Lung (tissue), 12 donors: ENCODE results near the gene PGAP2. TPM values are rescaled to one million over a fixed set of nuclear protein-coding genes. Genes with fewer than 3 reads are reported as not detected.
"Not testable (repeated sequence)": the region's sequence is repeated elsewhere in the genome, so short reads cannot be mapped to it uniquely, and the experiment has no call there.

ENCODE experiments used
- ATAC-seq: fragments of 200-7000 bp; cut with Tn5 transposase; one replicate; pipeline ENCODE4 v1.9.1; 2020; ENCODE audit warnings: moderate number of reproducible peaks; ENCODE audit not compliant: insufficient read depth, low FRiP score
- DNase-seq, 3 donors: peaks; one replicate each; pipeline ENCODE4 v3.0.0-alpha.2; 2013 to 2017
- H3K27ac ChIP-seq, 2 donors: one replicate each; pipeline ENCODE4 v1.5.1; 2013; ENCODE audit warnings: mild to moderate bottlenecking in 2 of 2, moderate library complexity in 2 of 2, control low read depth in 1 of 2, inconsistent platforms in 1 of 2, low read depth in 1 of 2, low read length in 1 of 2
- H3K27me3 ChIP-seq, 3 donors: one replicate each; pipeline ENCODE4 v1.5.1; 2013; ENCODE audit warnings: low read length in 2 of 3; ENCODE audit not compliant: control insufficient read depth in 3 of 3, insufficient read depth in 3 of 3
- H3K36me3 ChIP-seq, 4 donors: one replicate each; pipeline ENCODE4 v1.5.1; 2013; ENCODE audit warnings: low read length in 4 of 4, mild to moderate bottlenecking in 1 of 4, moderate library complexity in 1 of 4; ENCODE audit not compliant: control insufficient read depth in 4 of 4, insufficient read depth in 4 of 4
- H3K4me1 ChIP-seq, 5 donors: one replicate each; pipeline ENCODE4 v1.5.1; 2013; ENCODE audit warnings: low read length in 5 of 5, mild to moderate bottlenecking in 2 of 5, moderate library complexity in 1 of 5; ENCODE audit not compliant: control insufficient read depth in 5 of 5, insufficient read depth in 5 of 5
- H3K4me3 ChIP-seq: one replicate; pipeline ENCODE4 v1.5.1; 2013; ENCODE audit warnings: mild to moderate bottlenecking, control low read depth, moderate library complexity
- H3K9ac ChIP-seq, 2 donors: one replicate each; pipeline ENCODE4 v1.5.1; 2013; ENCODE audit warnings: low read length in 2 of 2, control low read depth in 1 of 2; ENCODE audit not compliant: insufficient read depth in 1 of 2
- H3K9me3 ChIP-seq, 4 donors: one replicate each; pipeline ENCODE4 v1.5.1; 2013; ENCODE audit warnings: low read length in 3 of 4, mild to moderate bottlenecking in 1 of 4, moderate library complexity in 1 of 4; ENCODE audit not compliant: control insufficient read depth in 4 of 4, insufficient read depth in 3 of 4
- WGBS, 2 donors: extraction: QIAGEN DNeasy Blood & Tissue Kit; methylation state at CpG; one replicate each; pipeline ENCODE4 v1.1.7; 2013; 5-methylcytosine and 5-hydroxymethylcytosine counted together
- polyA plus RNA-seq, 2 donors: library from polyadenylated mRNA; stranded (reverse); fragments of 200-250 nt; gene quantifications; one replicate each; pipeline ENCODE4 v1.2.1, GENCODE V29; 2013
- total RNA-seq, 2 donors: library from RNA; depleted of rRNA in 1 of 2; stranded (reverse); fragments of >200 nt in 1 of 2; gene quantifications; one replicate each; pipeline ENCODE4 v1.2.1, GENCODE V29; 2014 to 2021
- TF ChIP-seq, protein P1 (sequence below): IDR thresholded peaks from 2 replicates; pipeline ENCODE4 v1.5.1; 2012; ENCODE audit warnings: mild to moderate bottlenecking; ENCODE audit errors: control extremely low read depth, extremely low read depth
- donor health status: control.
- donor health status: control.
- donor health status: Bipolar disorder and iron deficiency.
- donor health status: healthy.
- donor health status: DM: yes; HTN: yes; CAD: no.

The PGAP2 gene
- total and polyA plus RNA-seq, 4 donors = 17.5 to 23.6 (median 20.9) TPM

DNA sequence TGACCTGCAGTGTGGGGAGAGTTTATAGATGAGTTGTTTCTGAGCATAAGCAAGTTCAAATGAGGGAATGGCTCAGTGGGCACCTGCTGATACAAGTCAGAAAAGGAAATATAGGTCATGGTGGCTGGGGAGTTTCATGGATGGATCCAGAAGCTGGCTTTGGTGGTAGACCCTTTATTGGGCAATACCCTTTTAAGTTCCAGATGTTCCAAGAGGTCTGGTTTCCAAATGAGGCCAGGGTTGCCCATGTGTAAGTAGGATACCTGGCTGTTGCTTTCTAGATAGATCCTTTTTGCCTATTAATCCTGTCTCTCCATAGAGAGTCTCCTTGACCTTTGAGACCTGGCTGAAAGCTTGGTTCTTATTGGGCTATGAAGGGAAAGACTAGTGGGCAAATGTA is 49.3 kb downstream of the PGAP2 start:
- no peaks in the 10 kb centered on the region for H3K27me3 ChIP-seq
- no peak overlapping the region for H3K4me3 ChIP-seq
- H3K36me3 ChIP-seq = no peaks in the 10 kb centered on the region
- TF ChIP-seq, protein P1, sequence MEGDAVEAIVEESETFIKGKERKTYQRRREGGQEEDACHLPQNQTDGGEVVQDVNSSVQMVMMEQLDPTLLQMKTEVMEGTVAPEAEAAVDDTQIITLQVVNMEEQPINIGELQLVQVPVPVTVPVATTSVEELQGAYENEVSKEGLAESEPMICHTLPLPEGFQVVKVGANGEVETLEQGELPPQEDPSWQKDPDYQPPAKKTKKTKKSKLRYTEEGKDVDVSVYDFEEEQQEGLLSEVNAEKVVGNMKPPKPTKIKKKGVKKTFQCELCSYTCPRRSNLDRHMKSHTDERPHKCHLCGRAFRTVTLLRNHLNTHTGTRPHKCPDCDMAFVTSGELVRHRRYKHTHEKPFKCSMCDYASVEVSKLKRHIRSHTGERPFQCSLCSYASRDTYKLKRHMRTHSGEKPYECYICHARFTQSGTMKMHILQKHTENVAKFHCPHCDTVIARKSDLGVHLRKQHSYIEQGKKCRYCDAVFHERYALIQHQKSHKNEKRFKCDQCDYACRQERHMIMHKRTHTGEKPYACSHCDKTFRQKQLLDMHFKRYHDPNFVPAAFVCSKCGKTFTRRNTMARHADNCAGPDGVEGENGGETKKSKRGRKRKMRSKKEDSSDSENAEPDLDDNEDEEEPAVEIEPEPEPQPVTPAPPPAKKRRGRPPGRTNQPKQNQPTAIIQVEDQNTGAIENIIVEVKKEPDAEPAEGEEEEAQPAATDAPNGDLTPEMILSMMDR = no peak
- no peaks in the 10 kb centered on the region for H3K9me3 ChIP-seq
- H3K27ac ChIP-seq = no peak overlapping the region
- no peak for ATAC-seq
- no peak overlapping the region for H3K9ac ChIP-seq
- H3K4me1 ChIP-seq = peaks cover 4 to 50% (median 29%) of the 10 kb centered on the region in 5 donors
- DNase-seq = no peak

DNA sequence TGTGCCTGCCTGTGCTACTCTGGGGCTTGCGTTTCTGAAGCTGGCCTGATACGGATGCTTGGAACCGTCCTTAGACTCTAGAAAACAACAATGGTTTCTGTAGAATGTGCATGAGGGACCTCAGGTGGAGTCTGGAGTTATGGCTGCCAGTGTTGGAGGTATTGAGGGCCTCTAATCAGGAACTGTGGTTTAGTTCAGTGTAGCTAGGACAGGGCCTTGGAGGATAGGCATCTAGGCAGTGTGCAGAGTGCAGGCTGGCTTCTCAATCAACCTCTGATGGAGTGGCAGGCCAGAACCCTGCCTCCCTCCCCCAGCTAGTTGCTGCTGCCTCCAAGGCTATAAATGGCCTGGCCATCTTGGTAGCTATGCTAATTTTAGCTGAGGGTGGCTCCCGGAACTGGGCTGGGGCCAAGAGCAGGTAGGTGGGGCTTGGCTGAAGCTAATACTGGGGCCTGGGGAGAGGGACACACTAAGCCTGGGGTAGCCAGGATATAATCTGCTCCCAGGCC is 51.1 kb downstream of the PGAP2 start:
- Histone ChIP-seq H3K36me3 (no peaks in the 10 kb centered on the region), H3K27me3 (no peaks in the 10 kb centered on the region), H3K4me3 (no peak overlapping the region), H3K9ac (no peak overlapping the region), H3K9me3 (no peaks in the 10 kb centered on the region), H3K27ac (peak overlapping the region; percentile 17 to 34), H3K4me1 (peaks cover 4 to 47% (median 26%) of the 10 kb centered on the region in 5 donors)
- TF ChIP-seq, protein P1 = no peak
- DNase-seq (no peak), ATAC-seq (no peak)
- WGBS, 2 donors = 74 to 76% methylated on average over 4 of the region's 4 CpGs

DNA sequence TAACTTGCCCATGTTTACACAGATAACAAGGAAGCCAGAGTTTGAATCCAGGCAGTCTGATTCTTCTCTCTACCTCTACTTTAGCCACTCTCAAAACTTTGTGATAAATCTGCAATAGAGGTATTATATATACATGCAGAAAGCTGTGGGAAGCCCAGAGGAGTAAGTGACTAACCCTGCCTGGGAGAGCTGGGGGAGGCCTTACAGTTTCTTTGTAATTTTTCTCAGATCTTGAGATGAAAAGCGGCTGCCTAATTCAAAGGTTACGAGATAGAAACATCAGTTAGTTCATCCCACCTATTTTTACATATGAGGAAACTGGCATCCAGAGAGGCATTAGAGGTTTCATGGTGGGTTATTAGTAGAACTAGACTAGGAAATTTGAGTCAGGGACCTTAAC is 52.0 kb downstream of the PGAP2 start:
- H3K4me1 ChIP-seq = peaks cover 4 to 47% (median 22%) of the 10 kb centered on the region in 5 donors
- ATAC-seq (no peak), DNase-seq (no peak)
- TF ChIP-seq, protein P1 = no peak
- no peaks in the 10 kb centered on the region for H3K36me3 ChIP-seq
- H3K9ac ChIP-seq = no peak overlapping the region
- WGBS, 2 donors = 89 to 91% methylated on average over 2 of the region's 2 CpGs
- H3K9me3 ChIP-seq = no peaks in the 10 kb centered on the region
- no peaks in the 10 kb centered on the region for H3K27me3 ChIP-seq
- no peak overlapping the region for H3K27ac ChIP-seq
- no peak overlapping the region for H3K4me3 ChIP-seq

DNA sequence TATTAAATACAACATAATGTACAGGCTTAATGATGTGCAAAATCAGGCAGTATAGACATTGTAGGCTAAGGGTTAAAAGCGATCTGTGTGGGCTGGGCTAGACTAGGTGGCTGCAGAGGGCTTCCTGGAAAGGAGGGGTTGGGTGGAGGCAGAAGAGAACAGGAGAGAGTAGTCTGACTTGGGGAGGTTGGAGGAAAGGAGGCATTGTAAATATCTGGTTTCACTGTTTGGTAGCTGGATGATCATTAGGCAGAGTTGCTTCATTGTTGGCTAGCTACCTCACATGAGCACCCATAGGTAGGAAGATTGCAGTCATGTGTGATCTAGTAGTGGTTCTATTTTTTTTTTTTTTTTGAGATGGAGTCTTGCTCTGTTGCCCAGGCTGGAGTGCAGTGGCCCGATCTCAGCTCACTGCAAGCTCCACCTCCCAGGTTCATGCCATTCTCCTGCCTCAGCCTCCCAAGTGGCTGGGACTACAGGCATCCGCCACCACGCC is 52.6 kb downstream of the PGAP2 start:
- H3K9ac ChIP-seq, DNase-seq, ATAC-seq, H3K27ac ChIP-seq, H3K27me3 ChIP-seq, H3K9me3 ChIP-seq, H3K36me3 ChIP-seq, H3K4me3 ChIP-seq: not testable (repeated sequence)
- peaks cover 9 to 53% (median 25%) of the 10 kb centered on the region in 5 donors for H3K4me1 ChIP-seq
- 75 to 79% methylated on average over 4 of the region's 4 CpGs for WGBS, 2 donors
